Fibroblast of mammary gland (primary cell): Measurements from ENCODE around the gene MEF2C.

Experiments
- DNase-seq: peaks from one replicate; pipeline ENCODE4 v3.0.0-alpha.2; 2010; ENCODE audit warnings: low read depth
- H3K4me3 ChIP-seq: 2 replicates; pipeline ENCODE4 v1.5.1; 2011; ENCODE audit warnings: low read depth, mild to moderate bottlenecking, low read length, moderate library complexity; ENCODE audit not compliant: control insufficient read depth
- CTCF ChIP-seq: conservative IDR thresholded peaks from 2 replicates; pipeline ENCODE4 v1.5.1; 2011; ENCODE audit warnings: low read depth, low read length, inconsistent platforms; ENCODE audit not compliant: control insufficient read depth, insufficient read depth

The MEF2C gene

GRCh38 chr5:88678770-88679381, 204.1 kb downstream of the MEF2C start:
- DNase-seq, result no peak
- no peak for TF ChIP-seq CTCF
- H3K4me3 ChIP-seq, result no peak overlapping the region

GRCh38 chr5:88677943-88678769, 204.8 kb downstream of the MEF2C start:
- DNase-seq, result no peak
- H3K4me3 ChIP-seq, result no peak overlapping the region
- no peak for TF ChIP-seq CTCF

- no peak overlapping the region for H3K4me3 ChIP-seq
- DNase-seq, result no peak
- TF ChIP-seq CTCF, result no peak
Observed at GRCh38 chr5:88677376-88677895, 205.5 kb downstream of the MEF2C start.

GRCh38 chr5:88676637-88677375, 206.2 kb downstream of the MEF2C start:
- no peak for DNase-seq
- no peak overlapping the region for H3K4me3 ChIP-seq
- TF ChIP-seq CTCF, result no peak

- no peak for TF ChIP-seq CTCF
- peak overlapping the region; percentile 6 for H3K4me3 ChIP-seq
- peak; percentile 54 for DNase-seq
Observed at GRCh38 chr5:88675708-88676636, 207.0 kb downstream of the MEF2C start.
